Panc1 (cell line): Measurements from ENCODE around the gene TM9SF3. TPM values are rescaled to one million over a fixed set of nuclear protein-coding genes. Genes with fewer than 3 reads are reported as not detected.

Experiments used
- ATAC-seq: fragments of 200-7000 bp; cut with Tn5 transposase; 2 replicates; pipeline ENCODE4 v1.9.1; 2020; ENCODE audit warnings: mild to moderate bottlenecking, moderate library complexity
- BruUV-seq: library from RNA; stranded (reverse); fragments of 400-500 nt; replicated peaks from 2 replicates; lab custom pipeline; 2021; lab: Mats Ljungman, UMichigan
- CTCF ChIA-PET: fragments of 300-600 bp; sonication (Branson Sonifier 250); formaldehyde crosslinking; loops from one replicate; lab custom pipeline; 2022; ENCODE audit warnings: antibody characterized with exemption; lab: Charles Lee
- POLR2A ChIA-PET: fragments of 300-600 bp; sonication (Branson Sonifier 250); formaldehyde crosslinking; loops from one replicate; lab custom pipeline; 2022; ENCODE audit warnings: antibody characterized with exemption; lab: Charles Lee
- DNase-seq: peaks from one replicate; pipeline ENCODE4 v3.0.0-alpha.2; 2010; ENCODE audit warnings: low read depth, low spot score
- H3K27ac ChIP-seq: 2 replicates; pipeline ENCODE4 v1.5.1; 2011; ENCODE audit warnings: mild to moderate bottlenecking, low read length, inconsistent platforms
- H3K27me3 ChIP-seq: fragments of 200-500 bp; sonication (Bioruptor generic); 2 replicates; pipeline ENCODE4 v1.6.0; 2014; ENCODE audit warnings: low read length, inconsistent platforms; ENCODE audit not compliant: control insufficient read depth, insufficient read depth
- H3K36me3 ChIP-seq: fragments of 200-500 bp; sonication (Bioruptor generic); 2 replicates; pipeline ENCODE4 v1.5.1; 2014; ENCODE audit warnings: inconsistent platforms, mild to moderate bottlenecking, low read length, moderate library complexity; ENCODE audit not compliant: control insufficient read depth, insufficient read depth
- H3K4me1 ChIP-seq: 2 replicates; pipeline ENCODE4 v1.5.1; 2011; ENCODE audit warnings: inconsistent platforms, mild to moderate bottlenecking, low read length, moderate library complexity; ENCODE audit not compliant: control insufficient read depth, insufficient read depth
- H3K4me3 ChIP-seq, 2 experiments: 2 replicates each; pipeline ENCODE4 v1.5.1; 2011 to 2012; ENCODE audit warnings: low read depth in 2 of 2, low read length in 2 of 2, mild to moderate bottlenecking in 2 of 2, inconsistent platforms in 1 of 2, moderate library complexity in 1 of 2
- H3K9me3 ChIP-seq: fragments of 200-500 bp; sonication (Bioruptor generic); 2 replicates; pipeline ENCODE4 v1.5.1; 2014; ENCODE audit warnings: low read depth, mild to moderate bottlenecking, inconsistent platforms, low read length, moderate library complexity; ENCODE audit not compliant: control insufficient read depth, insufficient read depth
- POLR2AphosphoS5 ChIP-seq: IDR thresholded peaks from 2 replicates; pipeline ENCODE4 v1.6.1; 2012; ENCODE audit warnings: mild to moderate bottlenecking, low read depth, low read length, moderate library complexity
- SIN3A ChIP-seq: IDR thresholded peaks from 2 replicates; pipeline ENCODE4 v1.6.1; 2012; ENCODE audit warnings: low read depth, mild to moderate bottlenecking, low read length, moderate library complexity, borderline replicate concordance; ENCODE audit not compliant: insufficient read depth
- in situ Hi-C: cut with HindIII; loops from 2 replicates; pipeline ENCODE4 v1.10.0; 2016; ENCODE audit warnings: low sequenced_read_pairs, low pct_unique_long_range_greater_than_20kb
- intact Hi-C: fragments of 100-400 bp; cut with micrococcal nuclease; formaldehyde crosslinking; loops from one replicate; pipeline ENCODE4 v1.10.0; 2022; ENCODE audit not compliant: unreplicated experiment
- total RNA-seq: library from RNA; stranded (reverse); gene quantifications from one replicate; pipeline ENCODE4 v1.2.1, GENCODE V29; 2021; ENCODE audit not compliant: unreplicated experiment
- TF ChIP-seq, protein P1 (sequence below): fragments of 450-650 bp; IDR thresholded peaks from 2 replicates; pipeline ENCODE4 v1.5.1; 2017; ENCODE audit warnings: mild to moderate bottlenecking

TM9SF3 gene
- total RNA-seq, 1 experiment from 2014 or later, result 179 TPM

DNA sequence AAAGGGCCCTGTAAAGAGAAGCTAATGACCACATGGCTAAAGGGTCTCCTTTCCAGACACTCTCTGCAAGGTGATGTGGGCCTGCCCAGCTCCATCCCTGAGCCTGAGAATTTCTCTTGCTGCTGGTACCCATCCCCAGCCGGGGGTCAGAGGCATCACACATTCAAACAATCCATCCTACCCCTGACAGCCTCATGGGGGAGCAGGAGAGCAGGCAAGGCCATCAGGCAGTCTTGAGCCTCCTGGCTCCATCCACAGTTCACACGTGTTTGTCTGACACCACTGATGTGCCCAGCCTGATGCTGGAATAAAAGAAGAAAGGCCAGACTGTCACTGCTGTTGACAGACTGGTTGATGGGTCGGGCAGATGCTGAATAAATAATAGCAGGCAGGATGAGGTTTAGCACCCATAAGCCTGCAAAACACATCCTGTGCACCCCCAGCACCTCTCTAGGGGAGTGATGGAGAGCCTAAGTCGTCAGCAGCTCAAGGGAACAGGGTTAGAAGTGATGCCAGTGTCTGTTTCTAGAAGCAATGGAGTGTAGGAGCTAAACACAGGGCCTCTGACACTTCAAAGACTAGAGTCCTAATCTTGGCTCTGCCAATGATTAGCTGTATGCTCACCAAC lies 116.6 kb downstream of the TM9SF3 start:
- ChIA-PET CTCF (no interaction called here), POLR2A (no interaction called here)
- no peak overlapping the region for H3K27ac ChIP-seq
- no peaks in the 10 kb centered on the region for H3K9me3 ChIP-seq
- peak; percentile 15 for DNase-seq
- in situ Hi-C loops (no loop called here), intact Hi-C loops (no loop called here)
- no peaks in the 10 kb centered on the region for H3K4me1 ChIP-seq
- no peak overlapping the region for H3K4me3 ChIP-seq
- peaks cover 10% of the 10 kb centered on the region for H3K27me3 ChIP-seq
- peak; percentile 82 for ATAC-seq
- no peaks in the 10 kb centered on the region for H3K36me3 ChIP-seq
- no peak for TF ChIP-seq SIN3A
- TF ChIP-seq, protein P1, sequence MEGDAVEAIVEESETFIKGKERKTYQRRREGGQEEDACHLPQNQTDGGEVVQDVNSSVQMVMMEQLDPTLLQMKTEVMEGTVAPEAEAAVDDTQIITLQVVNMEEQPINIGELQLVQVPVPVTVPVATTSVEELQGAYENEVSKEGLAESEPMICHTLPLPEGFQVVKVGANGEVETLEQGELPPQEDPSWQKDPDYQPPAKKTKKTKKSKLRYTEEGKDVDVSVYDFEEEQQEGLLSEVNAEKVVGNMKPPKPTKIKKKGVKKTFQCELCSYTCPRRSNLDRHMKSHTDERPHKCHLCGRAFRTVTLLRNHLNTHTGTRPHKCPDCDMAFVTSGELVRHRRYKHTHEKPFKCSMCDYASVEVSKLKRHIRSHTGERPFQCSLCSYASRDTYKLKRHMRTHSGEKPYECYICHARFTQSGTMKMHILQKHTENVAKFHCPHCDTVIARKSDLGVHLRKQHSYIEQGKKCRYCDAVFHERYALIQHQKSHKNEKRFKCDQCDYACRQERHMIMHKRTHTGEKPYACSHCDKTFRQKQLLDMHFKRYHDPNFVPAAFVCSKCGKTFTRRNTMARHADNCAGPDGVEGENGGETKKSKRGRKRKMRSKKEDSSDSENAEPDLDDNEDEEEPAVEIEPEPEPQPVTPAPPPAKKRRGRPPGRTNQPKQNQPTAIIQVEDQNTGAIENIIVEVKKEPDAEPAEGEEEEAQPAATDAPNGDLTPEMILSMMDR, result peak; percentile 82
- no TSS peak for BruUV-seq

DNA sequence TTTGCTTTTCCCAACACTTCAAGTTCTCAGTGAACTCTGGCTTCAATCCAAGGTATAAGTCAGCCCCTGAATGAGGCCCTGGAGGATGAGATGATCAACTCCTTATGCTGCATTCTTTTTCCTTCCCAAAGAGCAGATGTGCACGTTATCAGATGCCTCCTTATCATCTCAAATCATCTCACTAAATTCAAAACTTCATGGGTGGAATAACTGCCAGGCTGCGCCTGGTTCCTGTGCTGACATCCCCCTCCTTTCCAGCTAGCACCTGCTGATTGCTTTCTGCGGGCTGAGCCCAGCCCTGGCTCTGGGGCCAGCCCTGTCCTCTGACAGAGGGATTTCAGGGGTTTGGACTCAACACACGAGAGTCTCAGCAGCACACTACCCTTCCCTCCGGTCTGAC lies 118.0 kb downstream of the TM9SF3 start:
- ChIA-PET POLR2A (no interaction called here), CTCF (no interaction called here)
- H3K36me3 ChIP-seq, result no peaks in the 10 kb centered on the region
- no peaks in the 10 kb centered on the region for H3K4me1 ChIP-seq
- intact Hi-C loops, result no loop called here
- no peak for TF ChIP-seq POLR2AphosphoS5
- in situ Hi-C loops, result no loop called here
- BruUV-seq, result no TSS peak
- no peak overlapping the region for H3K4me3 ChIP-seq
- H3K27ac ChIP-seq, result no peak overlapping the region
- no peaks in the 10 kb centered on the region for H3K9me3 ChIP-seq
- peaks cover 10% of the 10 kb centered on the region for H3K27me3 ChIP-seq
- ATAC-seq, result no peak
- DNase-seq, result no peak

Other genes with a start within 250 kb of the TM9SF3 start
- not detected for gene OPALIN, start 228.0 kb downstream of the TM9SF3 start, total RNA-seq
- gene TLL2, start 73.1 kb downstream of the TM9SF3 start, total RNA-seq, result 0.64 TPM
- 2.6 TPM for gene PIK3AP1, start 133.5 kb upstream of the TM9SF3 start, total RNA-seq
- 58.0 TPM for gene LCOR, start 245.3 kb upstream of the TM9SF3 start, total RNA-seq